ENCODE data around the gene EDIL3. TPM values are rescaled to one million over a fixed set of nuclear protein-coding genes. Genes with fewer than 3 reads are reported as not detected.

EDIL3 gene
- total and polyA plus RNA-seq, 2 of the 8 experiments (the other 6 are each of a cell fraction or from before 2014, with no cell fraction given) = 14.7 to 47.2 TPM

GRCh38 chr5:83900306-83900705, 484.4 kb downstream of the EDIL3 start:
- Histone ChIP-seq H2BK20ac (ENCODE audit: low read length) (no peak overlapping the region), H2AFZ (ENCODE audit: low read length) (peak overlapping the region; percentile 62), H3K27me3 (replicated peaks in 1 of 4; ENCODE audit: control insufficient read depth in 3 of 4, extremely low read depth in 1 of 4, insufficient read depth in 3 of 4, low read length in 3 of 4) (no peaks in the 10 kb centered on the region), H3K18ac (ENCODE audit: extremely low read depth, low read length) (no peak overlapping the region), H4K20me1 (replicated peaks in 1 of 2; ENCODE audit: control insufficient read depth in 1 of 2, insufficient read depth in 2 of 2, low read length in 2 of 2) (no peaks in the 10 kb centered on the region), H3K56ac (replicated peaks; ENCODE audit: insufficient read length, low read depth, low read length) (no peak overlapping the region), H3K79me1 (ENCODE audit: low read depth, low read length) (no peaks in the 10 kb centered on the region), H3K9me3 (ENCODE audit: insufficient read depth in 2 of 2, low read depth in 1 of 2, low read length in 1 of 2) (no peaks in the 10 kb centered on the region), H3K14ac (ENCODE audit: insufficient read length) (no peak overlapping the region), H2BK12ac (ENCODE audit: low read depth, low read length) (no peak overlapping the region), H3K36me3 (ENCODE audit: control insufficient read depth in 2 of 4, insufficient read depth in 4 of 4, low read length in 3 of 4) (no peaks in the 10 kb centered on the region), H3K23ac (ENCODE audit: insufficient read length) (no peak overlapping the region), H2BK15ac (ENCODE audit: low read length) (no peak overlapping the region), H2AK5ac (ENCODE audit: low read depth, low read length) (no peak overlapping the region), H2BK5ac (ENCODE audit: low read depth, low read length) (no peak overlapping the region), H4K91ac (replicated peaks; ENCODE audit: insufficient read length, low read length) (no peak overlapping the region), H2BK120ac (replicated peaks; ENCODE audit: low read depth, low read length) (no peak overlapping the region), H3K4me1 (replicated peaks in 1 of 4; ENCODE audit: control insufficient read depth in 3 of 4, insufficient read depth in 4 of 4, low read length in 3 of 4) (no peaks in the 10 kb centered on the region), H4K5ac (ENCODE audit: insufficient read length, low read depth, low read length) (no peak overlapping the region), H3K27ac (ENCODE audit: low read depth, low read length) (no peak overlapping the region), H3K4ac (replicated peaks; ENCODE audit: insufficient read length, low read depth, low read length) (no peak overlapping the region), H3K4me3 (ENCODE audit: extremely low read depth in 1 of 4, insufficient read depth in 2 of 4, low read depth in 3 of 4, low read length in 4 of 4) (no peak overlapping the region), H4K8ac (ENCODE audit: extremely low read depth, insufficient read depth, low read length) (no peak overlapping the region), H3K4me2 (ENCODE audit: insufficient read depth in 1 of 2, low read depth in 2 of 2, low read length in 2 of 2) (no peak overlapping the region), H3K79me2 (ENCODE audit: control insufficient read depth in 1 of 2, insufficient read depth in 2 of 2, low read length in 2 of 2) (no peaks in the 10 kb centered on the region), H3K9ac (replicated peaks in 1 of 4; ENCODE audit: extremely low read depth in 1 of 4, low read depth in 3 of 4, low read length in 3 of 4) (no peak overlapping the region), H3K23me2 (ENCODE audit: low read depth, low read length) (no peaks in the 10 kb centered on the region)
- TF ChIP-seq RBBP5 (IDR thresholded peaks at IDR 0.05; ENCODE audit: borderline replicate concordance, low read depth, low read length) (no peak), SRF (IDR thresholded peaks at IDR 0.05; ENCODE audit: low read depth, low read length) (no peak), RAD21 (IDR thresholded peaks at IDR 0.05 in 1 of 2, conservative IDR thresholded peaks at IDR 0.05 in 1 of 2; ENCODE audit: low read depth in 2 of 2, low read length in 2 of 2) (peak in 1 of 2 experiments; percentile 17; a peak in 1 of 4 replicates), RFX5 (IDR thresholded peaks at IDR 0.05; ENCODE audit: borderline replicate concordance, low read depth, low read length) (no peak), SIN3A (conservative IDR thresholded peaks at IDR 0.05 in 1 of 2, IDR thresholded peaks at IDR 0.05 in 1 of 2; ENCODE audit: low read depth in 1 of 2, low read length in 2 of 2) (no peak)
- no peak for FAIRE-seq
- POLR2A ChIA-PET (ENCODE audit: partially characterized antibody) = no interaction called here
- CTCF ChIA-PET (ENCODE audit: partially characterized antibody) = interaction anchor here (1.5 to 2.4 kb wide), 2 partner anchors 28 to 178 kb away, joined by 4 to 13 read pairs; no protein-coding TSS in a partner anchor
- 78% methylated on average over 3 of the region's 3 CpGs; no CpG with 5 or more reads in 1 of the 2 experiments for WGBS, 2 experiments (ENCODE audit: extremely low coverage in 1 of 2, insufficient coverage in 1 of 2, insufficient read length in 1 of 2, insufficient replicate concordance in 2 of 2, low coverage in 1 of 2, low lambda C conversion rate in 2 of 2, missing lambda C conversion rate in 1 of 2)
- no peak for DNase-seq (ENCODE audit: low read depth in 1 of 2, low spot score in 2 of 2)

Data from H1 (cell line).